ENCODE data around the gene BRD1. TPM values are rescaled to one million over a fixed set of nuclear protein-coding genes. Genes with fewer than 3 reads are reported as not detected.

Gene BRD1
- total RNA-seq, 4 donors from 2014 or later: 21.2 to 37.1 (median 28.6) TPM

DNA sequence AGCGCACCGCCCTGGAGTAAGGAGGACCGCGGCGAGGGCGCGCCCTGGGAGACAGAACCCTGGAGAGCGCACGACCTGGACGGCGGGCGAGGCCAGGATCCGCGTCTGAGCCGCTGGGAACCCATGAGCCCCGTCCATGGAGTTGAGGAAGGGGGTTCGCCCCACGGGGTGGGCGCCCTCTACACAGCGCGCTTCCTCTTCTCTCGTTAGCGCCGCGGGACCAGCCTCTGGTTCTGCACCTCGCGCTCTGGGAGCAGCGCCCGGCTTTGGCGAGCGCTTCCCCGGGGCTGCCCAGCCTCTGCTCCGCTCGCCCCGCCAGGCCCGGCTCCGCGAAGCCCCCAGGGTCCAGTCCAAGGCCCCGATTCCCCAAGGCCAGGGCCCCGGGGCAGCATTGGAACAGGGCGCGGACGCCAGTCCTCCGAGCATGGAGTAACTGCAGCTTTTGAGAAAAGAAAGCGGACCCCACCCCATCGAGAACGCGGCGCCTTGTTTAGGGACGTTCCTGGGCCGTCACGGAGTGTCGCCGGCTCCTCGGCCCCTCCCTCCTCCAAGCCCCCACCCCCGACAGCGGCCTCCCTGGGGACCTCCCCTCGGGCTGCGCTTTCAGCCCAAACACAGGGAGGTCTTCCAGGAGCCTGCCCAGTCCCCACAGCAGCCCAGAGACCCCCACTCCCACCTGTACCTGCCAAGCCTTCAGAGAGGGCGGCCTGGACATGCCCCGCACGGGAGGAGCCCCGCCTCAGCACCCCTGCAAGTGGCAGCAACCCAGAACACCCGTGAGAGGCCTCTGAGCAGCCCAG lies 56.2 kb downstream of the BRD1 start:
- TF ChIP-seq, protein P1, sequence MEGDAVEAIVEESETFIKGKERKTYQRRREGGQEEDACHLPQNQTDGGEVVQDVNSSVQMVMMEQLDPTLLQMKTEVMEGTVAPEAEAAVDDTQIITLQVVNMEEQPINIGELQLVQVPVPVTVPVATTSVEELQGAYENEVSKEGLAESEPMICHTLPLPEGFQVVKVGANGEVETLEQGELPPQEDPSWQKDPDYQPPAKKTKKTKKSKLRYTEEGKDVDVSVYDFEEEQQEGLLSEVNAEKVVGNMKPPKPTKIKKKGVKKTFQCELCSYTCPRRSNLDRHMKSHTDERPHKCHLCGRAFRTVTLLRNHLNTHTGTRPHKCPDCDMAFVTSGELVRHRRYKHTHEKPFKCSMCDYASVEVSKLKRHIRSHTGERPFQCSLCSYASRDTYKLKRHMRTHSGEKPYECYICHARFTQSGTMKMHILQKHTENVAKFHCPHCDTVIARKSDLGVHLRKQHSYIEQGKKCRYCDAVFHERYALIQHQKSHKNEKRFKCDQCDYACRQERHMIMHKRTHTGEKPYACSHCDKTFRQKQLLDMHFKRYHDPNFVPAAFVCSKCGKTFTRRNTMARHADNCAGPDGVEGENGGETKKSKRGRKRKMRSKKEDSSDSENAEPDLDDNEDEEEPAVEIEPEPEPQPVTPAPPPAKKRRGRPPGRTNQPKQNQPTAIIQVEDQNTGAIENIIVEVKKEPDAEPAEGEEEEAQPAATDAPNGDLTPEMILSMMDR (IDR thresholded peaks at IDR 0.05; ENCODE audit: low read depth): no peak

DNA sequence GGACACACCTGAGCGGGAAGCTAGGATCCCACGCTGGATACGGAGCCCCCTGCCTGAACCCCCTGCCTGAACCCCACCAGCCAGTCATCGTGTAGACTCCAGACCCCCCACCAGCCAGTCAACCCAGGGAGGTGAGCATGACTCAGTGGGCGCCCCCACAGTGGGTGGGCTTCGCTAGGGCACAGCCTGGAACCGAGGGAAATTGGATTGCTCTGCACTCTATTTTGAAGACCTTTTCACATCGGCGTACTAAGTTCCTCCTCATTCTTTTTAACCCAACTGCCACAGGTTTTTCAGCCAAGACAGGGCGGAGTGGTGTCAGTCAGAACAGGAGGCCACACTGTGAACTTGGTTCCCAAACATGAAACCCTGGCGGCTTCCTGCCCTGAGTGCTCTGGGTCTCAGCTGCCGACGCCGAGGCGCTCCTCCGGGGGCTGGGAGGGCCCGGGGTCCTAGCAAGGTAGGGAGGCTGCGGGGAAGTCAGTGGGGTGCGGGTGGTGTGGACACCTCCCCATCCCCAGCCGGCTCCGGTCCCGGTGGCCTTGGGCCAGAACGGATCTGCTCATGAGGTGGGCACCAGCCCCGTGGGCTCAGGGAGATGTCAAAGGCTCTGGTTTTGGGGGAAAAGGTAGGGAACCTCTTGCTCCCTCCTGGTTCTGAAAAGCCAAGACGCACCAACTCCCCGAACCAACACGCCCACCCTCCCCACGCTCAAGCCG lies 57.0 kb downstream of the BRD1 start:
- TF ChIP-seq, protein P1 (IDR thresholded peaks at IDR 0.05; ENCODE audit: low read depth): no peak

DNA sequence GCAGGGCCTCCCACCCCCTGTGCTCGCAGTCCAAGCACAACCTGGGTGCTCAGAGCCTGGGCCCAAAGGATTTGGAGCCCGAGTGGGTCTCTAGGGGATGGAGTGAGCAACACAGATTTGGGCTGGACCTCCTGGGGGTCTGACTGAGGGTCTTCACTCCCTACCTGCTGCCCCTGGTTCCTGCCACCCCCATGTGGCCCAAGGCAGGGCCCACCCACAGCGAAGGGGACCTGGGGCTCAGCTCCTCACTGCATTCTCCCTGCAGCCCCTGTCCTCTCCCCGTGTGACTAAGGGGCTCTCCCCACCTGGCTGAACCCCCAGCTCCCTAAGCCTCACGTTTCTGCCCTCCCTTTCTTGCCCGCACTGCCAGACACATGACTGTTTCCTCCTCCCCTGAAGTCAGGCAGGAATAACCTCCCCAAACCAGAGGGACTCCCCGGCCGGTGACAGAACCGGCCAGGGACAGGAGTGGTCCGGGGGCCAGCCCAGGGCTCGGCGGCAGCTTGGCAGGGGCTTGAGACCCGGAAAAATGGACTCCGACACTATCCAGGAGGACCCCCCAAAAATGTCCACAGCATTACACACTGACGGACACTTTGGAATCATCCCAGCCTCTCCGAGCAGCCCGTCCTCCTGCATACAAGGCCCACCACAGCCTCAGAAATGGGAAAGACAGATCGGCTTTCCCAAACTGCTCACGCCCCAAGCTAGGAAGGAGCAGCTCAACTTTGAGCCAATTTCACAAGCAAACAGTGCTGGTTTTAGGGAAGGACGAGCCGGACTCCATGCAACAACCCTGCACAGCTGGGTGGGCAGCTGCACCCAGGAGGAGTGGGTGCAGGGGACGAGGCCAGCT lies 57.8 kb downstream of the BRD1 start:
- TF ChIP-seq, protein P1 (IDR thresholded peaks at IDR 0.05; ENCODE audit: low read depth): no peak

DNA sequence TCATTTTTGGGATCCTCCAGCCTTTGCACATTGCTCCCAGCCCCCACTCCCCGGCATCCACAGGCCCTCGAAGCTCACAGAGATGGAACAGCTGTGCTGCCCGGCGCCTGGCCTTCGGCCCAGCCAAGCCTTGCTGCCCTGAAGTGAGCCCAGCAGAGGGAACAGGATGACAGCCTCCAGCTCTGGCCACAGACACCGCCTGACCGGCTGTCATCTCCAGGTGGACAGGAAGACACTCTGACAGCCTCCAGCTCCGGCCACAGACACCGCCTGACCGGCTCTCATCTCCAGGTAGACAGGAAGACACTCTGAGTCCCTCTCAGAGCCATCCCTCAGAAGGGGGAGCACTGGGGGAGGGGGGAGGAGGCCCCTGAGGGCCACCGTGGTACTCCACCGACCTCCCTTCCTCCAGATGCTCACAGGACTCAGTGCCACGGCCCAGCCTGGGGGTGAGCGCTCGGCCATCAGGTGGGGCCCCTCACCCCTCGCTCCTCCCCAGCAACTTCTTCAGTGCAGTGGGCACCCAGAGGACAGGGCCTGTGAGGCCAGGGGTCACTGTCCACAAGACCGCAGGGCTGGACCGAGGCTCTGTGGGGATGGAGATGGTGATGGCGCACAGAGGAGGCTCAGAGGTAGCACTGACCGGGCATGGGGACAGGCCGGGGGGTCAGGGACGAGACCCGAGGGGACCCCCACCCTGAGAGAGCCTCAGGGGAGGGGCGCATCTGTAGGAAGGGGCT lies 58.6 kb downstream of the BRD1 start:
- TF ChIP-seq, protein P1 (IDR thresholded peaks at IDR 0.05; ENCODE audit: low read depth): no peak

DNA sequence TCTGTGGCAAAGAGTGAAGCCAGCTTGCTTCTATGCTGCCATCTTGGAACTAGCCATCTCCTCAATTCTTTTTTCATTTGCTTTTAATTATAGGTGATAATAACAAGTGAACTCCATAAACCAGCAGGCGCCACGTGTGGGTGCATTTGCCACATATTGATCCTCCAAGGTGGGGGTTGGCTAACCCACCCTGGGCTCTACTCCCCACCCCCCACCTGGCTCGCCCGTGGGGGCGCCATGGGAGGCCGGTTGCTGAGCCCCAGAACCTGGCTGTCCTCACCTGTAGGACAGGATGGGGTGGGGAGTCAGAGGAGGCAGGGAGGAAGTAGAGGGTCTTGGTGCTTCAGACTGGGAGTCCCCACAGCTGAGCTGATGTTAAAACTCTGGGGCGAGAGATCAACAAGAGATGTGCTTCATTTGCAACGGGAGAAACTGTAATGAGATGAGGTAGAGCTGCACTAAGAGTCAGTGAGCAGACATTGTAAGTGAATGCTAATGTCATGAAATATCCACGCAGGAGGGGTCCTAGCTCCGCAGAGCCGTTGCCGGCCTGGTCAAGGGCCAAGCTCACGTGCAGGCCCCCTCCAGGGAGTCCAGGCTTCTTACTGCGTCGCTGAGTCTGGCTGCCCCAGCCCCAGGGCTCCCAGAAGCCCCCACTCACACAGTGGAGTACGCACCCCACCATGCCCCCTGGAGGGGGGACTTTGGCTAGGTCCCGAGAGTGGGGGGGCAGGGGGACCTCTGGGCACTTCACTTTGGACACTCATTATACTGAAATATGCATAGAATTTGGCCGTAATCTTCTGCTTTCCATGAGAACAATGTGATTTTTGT lies 59.4 kb downstream of the BRD1 start:
- TF ChIP-seq, protein P1 (IDR thresholded peaks at IDR 0.05; ENCODE audit: low read depth): no peak

DNA sequence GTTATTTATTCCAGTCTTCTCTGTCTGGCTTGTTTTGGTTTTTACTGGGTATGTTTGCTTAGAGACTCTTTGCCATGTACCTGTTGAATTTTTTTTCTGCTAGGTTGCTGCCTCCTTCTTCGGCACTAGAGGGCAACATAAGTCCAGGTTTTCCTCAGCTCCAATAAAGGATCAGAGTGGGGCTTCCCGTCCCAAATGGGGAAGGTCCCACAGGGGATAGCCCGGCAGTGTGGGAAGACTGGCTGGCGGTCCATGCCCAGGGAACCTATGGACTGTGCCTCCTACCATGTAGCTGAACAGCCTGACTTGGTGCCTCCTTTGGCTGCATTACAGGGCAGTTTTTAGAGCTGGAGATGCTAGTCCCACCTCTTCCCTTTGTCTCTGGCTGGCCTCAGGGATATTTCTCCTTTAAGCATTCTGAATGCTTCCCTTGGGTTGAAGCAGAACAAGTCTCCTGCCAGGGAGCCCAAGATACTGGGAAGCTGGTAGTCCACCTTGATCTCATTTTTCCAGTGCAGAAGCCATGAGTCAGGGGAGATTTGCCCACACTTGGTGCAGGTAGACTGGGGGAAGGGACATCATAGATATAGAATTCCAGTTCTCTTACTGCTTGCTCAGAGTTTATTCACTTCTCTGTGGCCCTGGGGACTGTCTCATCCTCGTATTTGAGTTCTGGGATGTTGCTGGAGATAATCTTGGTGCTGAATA lies 60.2 kb downstream of the BRD1 start:
- TF ChIP-seq, protein P1 (IDR thresholded peaks at IDR 0.05; ENCODE audit: low read depth): no peak

Measured in subcutaneous adipose tissue (tissue), 4 donors.